IPS-18a (cell line): ENCODE measurements around the gene TIMP2.

Source experiments
- H3K27ac ChIP-seq: one replicate; pipeline ENCODE4 v1.5.1; 2013; ENCODE audit warnings: low read length
- H3K27me3 ChIP-seq: one replicate; pipeline ENCODE4 v1.6.1; 2013; ENCODE audit warnings: mild to moderate bottlenecking, low read length; ENCODE audit not compliant: control insufficient read depth, insufficient read depth
- H3K36me3 ChIP-seq: one replicate; pipeline ENCODE4 v1.6.1; 2013; ENCODE audit warnings: low read depth, low read length; ENCODE audit not compliant: control insufficient read depth
- H3K4me1 ChIP-seq: one replicate; pipeline ENCODE4 v1.6.1; 2013; ENCODE audit warnings: low read depth, low read length; ENCODE audit not compliant: control insufficient read depth
- H3K4me3 ChIP-seq: one replicate; pipeline ENCODE4 v1.5.1; 2013; ENCODE audit warnings: low read length
- H3K9ac ChIP-seq: one replicate; pipeline ENCODE4 v1.6.1; 2013; ENCODE audit warnings: mild to moderate bottlenecking, low read length, moderate library complexity
- H3K9me3 ChIP-seq: one replicate; pipeline ENCODE4 v1.6.1; 2013; ENCODE audit warnings: low read depth, low read length; ENCODE audit not compliant: control insufficient read depth

TIMP2 gene

DNA sequence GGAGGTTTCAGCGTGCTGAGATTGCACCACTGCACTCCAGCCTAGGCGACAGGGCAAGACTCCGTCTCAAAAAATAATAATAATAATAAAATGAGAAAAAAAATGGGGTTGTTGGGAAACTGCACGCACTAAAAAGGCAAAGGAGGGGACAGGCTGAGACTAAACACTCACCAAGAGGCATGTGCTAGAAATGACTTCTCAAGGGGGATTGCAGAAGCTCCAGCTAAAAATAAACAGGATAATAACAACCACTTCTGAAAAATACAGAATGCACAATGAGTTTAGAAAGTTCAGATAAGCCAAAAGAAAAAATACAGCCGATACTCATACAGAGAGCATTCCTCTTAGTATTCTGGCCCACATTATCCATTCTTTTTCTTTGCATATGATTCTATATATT lies 15.1 kb upstream of the TIMP2 start:
- H3K9me3 ChIP-seq: no peaks in the 10 kb centered on the region
- no peaks in the 10 kb centered on the region for H3K27me3 ChIP-seq
- no peak overlapping the region for H3K27ac ChIP-seq
- H3K9ac ChIP-seq: no peak overlapping the region
- no peaks in the 10 kb centered on the region for H3K36me3 ChIP-seq
- no peak overlapping the region for H3K4me3 ChIP-seq
- no peaks in the 10 kb centered on the region for H3K4me1 ChIP-seq

DNA sequence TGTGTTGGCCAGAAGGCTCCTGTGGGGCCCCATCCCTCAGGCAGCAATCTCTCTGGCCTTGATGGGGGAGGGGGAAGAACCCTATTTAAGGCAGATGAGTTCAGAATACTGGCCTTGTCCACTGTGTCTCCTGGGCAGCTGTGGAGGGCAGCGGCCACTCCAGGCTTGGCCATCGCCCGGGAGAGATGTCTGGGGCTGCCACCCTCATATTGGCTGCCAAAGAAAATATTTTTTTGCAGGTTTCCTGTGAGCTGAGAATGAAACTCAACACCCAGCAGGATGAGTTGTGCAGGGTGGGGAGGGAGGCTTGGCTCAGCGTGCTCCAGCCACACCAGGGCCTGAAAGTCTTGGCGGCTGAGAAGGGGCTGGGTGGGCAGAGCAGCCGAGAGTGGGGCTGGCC lies 14.4 kb upstream of the TIMP2 start:
- no peak overlapping the region for H3K27ac ChIP-seq
- H3K4me1 ChIP-seq: peaks cover under 1% of the 10 kb centered on the region
- H3K9ac ChIP-seq: no peak overlapping the region
- H3K9me3 ChIP-seq: no peaks in the 10 kb centered on the region
- no peaks in the 10 kb centered on the region for H3K27me3 ChIP-seq
- H3K4me3 ChIP-seq: no peak overlapping the region
- H3K36me3 ChIP-seq: no peaks in the 10 kb centered on the region

DNA sequence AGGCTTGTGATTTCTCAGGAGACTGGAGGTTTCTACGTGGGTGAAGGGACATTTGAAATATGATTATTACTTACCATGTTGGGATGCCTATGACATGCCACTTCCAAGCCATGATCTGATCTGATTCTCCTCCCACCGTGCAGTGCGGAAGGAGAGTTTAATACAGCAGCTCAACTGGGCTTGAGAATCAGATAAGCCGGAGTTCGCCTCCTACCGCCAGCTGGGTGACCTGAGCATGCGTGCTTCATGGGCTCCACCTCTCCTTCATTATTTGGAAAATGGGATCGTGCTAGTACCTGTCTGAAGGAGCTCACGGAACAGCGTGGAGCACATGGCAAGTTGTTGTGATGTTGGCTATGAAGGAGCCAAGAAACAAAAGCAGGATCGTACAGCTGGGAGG lies 12.4 kb upstream of the TIMP2 start:
- Histone ChIP-seq H3K4me1 (peaks cover 10% of the 10 kb centered on the region), H3K4me3 (no peak overlapping the region), H3K27me3 (no peaks in the 10 kb centered on the region), H3K36me3 (no peaks in the 10 kb centered on the region), H3K9me3 (no peaks in the 10 kb centered on the region), H3K27ac (no peak overlapping the region), H3K9ac (no peak overlapping the region)

DNA sequence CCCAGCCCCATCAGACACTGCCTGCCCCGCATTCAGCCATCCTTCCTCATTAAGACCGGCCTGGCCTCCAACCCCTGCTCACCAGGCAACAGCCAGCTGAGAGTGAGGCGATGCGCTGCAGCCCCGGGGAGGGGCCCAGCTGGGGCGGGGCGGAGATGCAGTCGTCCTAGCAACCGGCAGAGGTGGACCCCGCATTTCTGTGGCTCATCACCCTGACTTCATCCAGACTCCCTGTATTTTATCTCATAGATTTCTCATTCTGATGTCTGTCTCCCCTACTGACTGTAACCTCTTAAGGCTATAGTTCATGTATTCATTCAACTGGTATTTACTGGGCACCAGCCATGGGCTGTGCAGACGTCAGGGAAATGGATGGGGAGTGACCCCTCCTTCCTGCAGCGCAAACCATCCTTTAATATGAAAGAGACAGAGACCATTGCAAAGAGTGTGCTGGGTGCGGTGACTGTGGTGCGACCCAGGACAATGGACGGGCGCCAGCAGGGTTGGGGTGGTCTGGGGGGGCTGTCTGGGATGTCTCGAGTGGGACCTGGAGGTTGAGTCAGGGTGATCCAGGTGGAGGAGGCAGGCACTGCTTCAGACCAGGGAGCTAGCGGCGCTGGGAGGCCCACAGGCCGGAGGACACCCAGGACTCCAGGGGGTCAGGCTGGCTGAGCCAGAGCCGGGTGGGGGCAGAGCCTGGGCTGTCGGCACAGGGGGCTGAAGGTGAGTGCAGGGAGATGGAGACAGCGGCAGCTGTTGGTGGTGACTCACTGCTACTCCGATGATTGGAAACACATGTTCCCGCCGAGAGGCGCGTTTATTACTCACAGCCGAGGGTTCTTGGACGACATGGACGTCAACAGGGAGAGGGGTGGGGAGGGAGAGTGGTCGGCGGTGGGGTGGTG lies 10.5 kb upstream of the TIMP2 start:
- H3K27ac ChIP-seq: no peak overlapping the region
- H3K9me3 ChIP-seq: no peaks in the 10 kb centered on the region
- no peaks in the 10 kb centered on the region for H3K27me3 ChIP-seq
- no peak overlapping the region for H3K9ac ChIP-seq
- H3K4me1 ChIP-seq: peaks cover 10% of the 10 kb centered on the region
- no peaks in the 10 kb centered on the region for H3K36me3 ChIP-seq
- H3K4me3 ChIP-seq: no peak overlapping the region

DNA sequence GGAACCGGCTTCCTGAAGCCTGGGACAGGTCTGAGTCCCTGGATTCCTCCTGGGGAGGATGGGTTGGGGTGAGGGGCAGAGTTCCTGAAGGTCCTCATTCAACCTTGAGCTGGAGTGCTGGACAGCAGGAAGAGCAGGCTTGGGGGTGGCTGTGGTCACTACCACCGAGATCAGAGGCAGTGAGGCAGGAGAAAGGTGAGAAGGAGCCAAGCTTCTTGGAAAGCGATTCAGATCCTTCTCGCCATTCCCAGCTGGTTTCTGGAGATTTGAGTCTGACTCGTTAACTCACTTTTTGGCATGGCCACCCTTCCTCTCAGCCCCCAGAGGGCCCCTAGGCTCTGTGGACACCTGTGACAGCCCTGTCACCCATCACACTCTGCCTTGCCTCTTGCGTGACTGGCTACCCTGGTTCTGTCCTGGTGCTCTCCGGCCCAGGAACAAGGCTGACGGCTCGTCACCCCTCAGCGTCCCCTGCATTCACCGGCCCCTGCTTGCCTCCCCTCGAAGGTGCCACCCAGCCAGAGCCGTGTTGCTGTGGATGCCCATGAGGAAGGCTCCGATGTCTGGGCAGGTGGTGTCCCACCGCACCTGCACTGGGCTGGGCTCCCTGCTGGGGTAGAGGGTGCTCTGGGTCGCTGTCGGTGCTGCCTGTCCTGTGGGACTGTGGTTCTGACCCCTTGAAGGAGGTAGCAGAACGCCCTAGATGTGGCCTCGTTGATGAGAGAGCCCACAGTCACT lies 9.7 kb upstream of the TIMP2 start:
- H3K27me3 ChIP-seq: no peaks in the 10 kb centered on the region
- H3K36me3 ChIP-seq: no peaks in the 10 kb centered on the region

DNA sequence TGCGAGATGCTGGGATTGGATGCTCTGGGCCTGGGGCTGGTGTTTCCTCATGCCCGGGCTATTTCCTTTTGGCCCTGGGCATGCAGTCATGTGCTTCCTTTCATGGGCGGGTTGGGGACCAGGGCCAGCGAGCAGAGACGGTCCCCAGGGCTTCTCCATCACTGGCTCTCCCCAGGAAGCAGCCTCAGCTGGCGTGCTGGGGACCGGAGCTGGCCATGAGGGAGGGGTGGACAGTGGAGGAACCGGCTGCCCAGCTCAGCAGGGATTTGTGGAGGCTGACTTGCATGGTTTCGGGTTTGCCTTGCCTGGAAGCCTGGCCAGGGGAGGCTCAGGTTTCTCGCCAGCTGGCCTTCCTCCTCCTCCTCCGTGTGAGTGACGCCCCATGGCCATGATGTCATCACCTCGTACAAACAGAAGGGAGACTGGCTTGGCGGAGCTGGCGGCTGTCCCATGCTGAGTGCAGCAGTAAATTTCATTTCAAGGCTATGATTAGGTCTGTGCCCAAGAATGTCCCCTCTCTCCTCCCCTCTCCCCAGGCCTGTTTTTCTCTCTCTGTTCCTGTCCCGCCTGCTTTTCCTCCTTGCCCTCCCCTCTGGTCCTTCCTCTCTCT lies 8.9 kb upstream of the TIMP2 start:
- no peak overlapping the region for H3K4me3 ChIP-seq
- no peak overlapping the region for H3K27ac ChIP-seq
- H3K9ac ChIP-seq: no peak overlapping the region
- H3K27me3 ChIP-seq: no peaks in the 10 kb centered on the region
- H3K4me1 ChIP-seq: peaks cover 10% of the 10 kb centered on the region
- H3K9me3 ChIP-seq: no peaks in the 10 kb centered on the region
- H3K36me3 ChIP-seq: no peaks in the 10 kb centered on the region

More for the DNA sequence above, 9.7 kb upstream of the TIMP2 start:
- no peak overlapping the region for H3K27ac ChIP-seq
- H3K4me1 ChIP-seq: peaks cover 10% of the 10 kb centered on the region
- no peak overlapping the region for H3K4me3 ChIP-seq
- H3K9ac ChIP-seq: no peak overlapping the region
- no peaks in the 10 kb centered on the region for H3K9me3 ChIP-seq

DNA sequence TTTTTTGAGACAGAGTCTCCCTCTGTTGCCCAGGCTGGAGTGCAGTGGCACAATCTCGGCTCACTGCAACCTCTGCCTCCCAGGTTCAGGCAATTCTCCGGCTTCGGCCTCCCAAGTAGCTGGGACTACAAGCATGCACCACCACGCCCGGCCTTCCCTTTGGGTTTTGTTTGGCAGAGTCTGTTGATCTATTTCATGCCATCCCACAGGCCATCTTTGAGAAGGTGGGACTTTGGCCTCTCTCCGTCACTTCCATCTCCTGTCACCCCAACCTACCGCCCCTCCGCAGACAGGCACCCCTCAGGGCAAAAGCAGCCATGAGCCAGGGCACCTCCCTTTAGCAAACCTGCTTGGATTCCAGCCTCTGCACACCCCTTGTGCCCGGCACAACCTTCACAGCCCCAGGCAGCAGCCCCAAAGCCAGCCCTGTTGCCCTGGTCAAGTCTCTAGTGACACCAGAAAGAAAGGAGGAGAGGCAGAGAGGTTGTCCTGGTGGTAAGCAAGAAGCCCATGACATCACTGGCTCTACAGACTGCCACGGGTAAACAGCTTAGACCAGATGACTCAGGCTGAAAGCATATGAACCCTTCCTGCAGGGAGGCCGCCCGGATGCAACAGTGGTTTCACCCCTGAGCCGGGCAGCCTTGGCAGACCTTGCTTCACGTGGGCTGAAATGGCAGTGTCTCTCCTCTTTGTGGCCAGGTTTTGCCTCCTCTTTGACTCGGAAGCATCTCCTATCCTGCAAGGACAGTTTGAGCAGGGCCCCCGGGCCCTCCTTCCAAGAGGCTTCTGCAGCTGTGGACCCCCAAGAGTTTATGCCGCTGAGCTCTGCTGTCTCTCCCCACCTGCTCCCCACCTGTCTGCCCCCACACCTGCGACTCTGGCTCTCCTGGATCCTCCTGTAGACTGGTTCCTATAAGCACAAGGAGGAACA lies 8.1 kb upstream of the TIMP2 start:
- H3K9me3 ChIP-seq: no peaks in the 10 kb centered on the region
- H3K36me3 ChIP-seq: no peaks in the 10 kb centered on the region
- no peaks in the 10 kb centered on the region for H3K27me3 ChIP-seq
- no peak overlapping the region for H3K9ac ChIP-seq
- H3K4me1 ChIP-seq: peaks cover 10% of the 10 kb centered on the region
- no peak overlapping the region for H3K4me3 ChIP-seq
- no peak overlapping the region for H3K27ac ChIP-seq

DNA sequence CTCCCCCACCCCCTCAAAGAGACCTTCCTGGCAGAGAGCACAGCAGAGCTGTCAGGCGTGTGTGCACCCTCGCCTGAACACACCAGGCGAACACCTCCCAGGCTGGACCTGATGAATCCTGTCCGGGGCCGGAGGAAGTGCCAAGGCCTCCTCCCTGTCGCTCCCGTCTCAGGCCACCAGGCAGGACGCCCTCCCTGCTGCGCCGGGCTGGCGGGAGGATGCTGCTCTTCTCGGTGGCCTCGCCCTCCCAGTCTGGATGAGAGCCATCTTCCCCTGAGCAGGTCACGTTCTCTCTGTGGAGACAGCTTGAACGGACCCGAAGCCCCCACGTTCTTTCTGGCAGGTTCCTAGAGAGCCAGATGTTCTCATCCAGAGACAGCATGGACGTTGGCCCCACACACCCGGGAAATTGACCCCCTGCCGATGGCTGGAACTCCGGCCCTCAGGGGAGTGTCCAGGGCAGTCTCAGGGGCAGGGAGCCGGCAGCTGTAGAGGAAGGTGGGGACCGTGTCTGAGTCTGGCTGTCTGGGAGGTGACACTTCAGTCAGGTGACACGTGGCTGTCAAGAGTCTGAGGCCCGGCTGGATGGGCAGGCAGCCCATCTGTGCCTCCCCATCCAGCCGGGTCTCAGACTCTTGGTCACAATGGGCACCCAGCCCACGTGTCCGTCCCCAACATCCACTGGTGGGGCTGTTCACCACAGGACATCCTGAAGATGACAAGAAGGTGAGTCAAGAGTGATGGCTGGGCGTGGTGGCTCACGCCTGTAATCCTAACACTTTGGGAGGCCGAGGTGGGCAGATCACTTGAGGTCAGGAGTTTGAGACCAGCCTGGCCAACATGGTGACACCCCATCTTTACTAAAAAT lies 5.0 kb upstream of the TIMP2 start:
- no peak overlapping the region for H3K9ac ChIP-seq
- H3K4me1 ChIP-seq: peaks cover 10% of the 10 kb centered on the region
- no peaks in the 10 kb centered on the region for H3K27me3 ChIP-seq
- no peaks in the 10 kb centered on the region for H3K9me3 ChIP-seq
- H3K27ac ChIP-seq: no peak overlapping the region
- H3K4me3 ChIP-seq: no peak overlapping the region
- H3K36me3 ChIP-seq: no peaks in the 10 kb centered on the region

DNA sequence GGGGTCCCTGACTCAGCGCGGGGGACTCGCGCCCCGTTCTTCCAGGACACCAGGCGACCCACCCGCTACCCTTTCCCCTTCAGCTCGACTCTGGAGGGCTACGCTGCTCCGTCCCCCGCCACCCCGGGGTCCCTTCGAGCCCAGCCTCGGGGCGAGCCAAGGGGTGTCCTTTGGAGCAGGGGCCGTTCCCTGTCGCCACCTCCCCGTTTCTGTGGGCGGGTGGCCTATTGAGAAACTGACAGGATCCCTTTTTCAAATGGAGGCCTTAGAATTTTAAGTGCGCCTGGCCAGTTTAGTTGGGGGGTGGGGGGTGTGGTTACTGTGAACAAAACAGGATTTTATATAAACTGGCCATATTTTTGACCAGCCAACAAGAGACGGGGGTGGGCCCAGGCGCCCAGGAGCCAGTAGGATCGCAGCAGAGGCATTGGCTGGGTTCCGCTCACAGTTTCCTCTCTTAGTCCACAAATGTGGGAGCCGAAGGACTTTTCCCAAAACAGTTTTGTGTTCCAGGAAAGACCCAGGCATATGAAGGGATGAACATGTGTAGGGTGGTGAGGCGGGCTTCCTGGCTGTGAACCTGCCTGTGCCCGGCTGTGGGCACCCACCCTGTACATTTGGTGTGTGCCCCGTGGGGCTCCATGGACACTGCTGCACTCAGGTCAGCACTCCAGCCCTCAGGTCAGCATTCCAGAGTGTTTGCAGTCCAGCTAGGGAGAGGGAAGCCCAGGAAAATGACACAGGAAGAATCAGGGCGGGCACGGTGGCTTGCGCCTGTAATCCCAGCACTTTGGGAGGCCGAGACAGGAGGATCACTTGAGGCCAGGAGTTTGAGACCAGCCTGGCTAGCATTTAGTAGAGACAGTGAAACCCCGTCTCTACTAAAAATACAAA lies 722 bp upstream of the TIMP2 start:
- Histone ChIP-seq H3K27me3 (no peaks in the 10 kb centered on the region), H3K36me3 (no peaks in the 10 kb centered on the region), H3K27ac (no peak overlapping the region), H3K4me1 (peaks cover 4% of the 10 kb centered on the region), H3K4me3 (peak overlapping the region; percentile 54), H3K9me3 (no peaks in the 10 kb centered on the region), H3K9ac (peak overlapping the region; percentile 52)
